Stimulated activated CD8-positive, alpha-beta memory T cell treated with anti-CD3 and anti-CD28 coated beads, Interleukin-15, amount 100 ng/mL, for 24 hours (primary cell): ENCODE results near the gene SPART.
"Not testable (repeated sequence)": the region's sequence is repeated elsewhere in the genome, so short reads cannot be mapped to it uniquely, and the experiment has no call there.

Experiments used
- DNase-seq: peaks from one replicate; pipeline ENCODE4 v3.0.0-alpha.2; 2020; ENCODE audit warnings: low read depth

Gene SPART

DNA sequence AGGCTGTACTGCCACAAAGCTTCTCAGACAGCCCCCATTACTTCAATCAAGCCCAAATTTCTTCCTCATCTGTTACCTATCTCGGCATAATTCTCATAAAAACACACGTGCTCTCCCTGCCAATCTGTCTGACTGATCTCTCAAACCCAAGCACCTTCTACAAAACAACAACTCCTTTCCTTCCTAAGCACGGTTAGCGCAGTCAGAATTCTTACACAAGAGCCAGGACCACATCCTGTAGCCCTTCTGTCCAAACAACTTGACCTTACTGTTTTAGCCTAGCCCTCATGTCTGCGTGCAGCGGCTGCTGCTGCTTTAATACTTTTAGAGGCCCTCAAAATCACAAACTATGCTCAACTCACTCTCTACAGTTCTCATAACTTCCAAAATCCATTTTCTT lies 26.4 kb downstream of the SPART start:
- not testable (repeated sequence) for DNase-seq

DNA sequence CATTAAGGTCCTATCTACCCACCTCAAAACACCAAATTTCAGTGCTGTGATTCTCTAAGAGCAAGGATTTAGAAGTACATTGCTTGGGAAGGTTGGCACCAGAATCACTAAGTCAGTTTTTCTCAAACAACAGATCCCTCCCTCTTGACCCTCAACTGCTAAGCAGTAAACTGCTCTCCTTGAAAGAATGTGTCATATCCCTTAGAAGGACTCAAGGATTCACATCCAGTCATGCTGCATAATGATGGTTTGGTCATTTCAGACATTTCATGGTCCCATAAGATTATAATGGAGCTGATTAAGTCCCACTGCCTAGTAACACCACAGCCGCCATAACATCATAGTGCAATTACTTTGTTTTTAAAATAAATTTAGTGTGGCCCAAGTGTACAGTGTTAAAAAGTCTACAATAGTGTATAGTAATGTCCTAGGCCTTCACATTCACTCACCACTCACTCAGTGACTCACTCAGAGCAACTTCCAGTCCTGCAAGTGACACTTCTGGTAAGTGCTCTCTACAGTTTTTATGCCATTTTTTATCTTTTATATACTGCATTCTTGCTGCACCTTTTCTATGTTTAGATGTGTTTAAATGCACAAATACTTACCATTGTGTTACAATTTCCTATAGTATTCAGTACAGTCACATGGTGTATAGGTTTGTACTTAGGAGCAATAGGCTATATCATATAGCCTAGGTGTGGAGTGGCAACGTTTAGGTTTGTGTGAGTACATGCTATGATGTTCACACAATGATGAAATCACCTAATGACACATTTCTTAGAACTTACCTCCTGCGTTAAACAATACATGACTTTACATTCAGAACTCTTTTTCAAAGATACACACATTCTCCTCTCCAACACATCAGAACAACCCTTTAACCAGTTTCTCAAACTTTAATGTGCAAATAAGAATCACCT lies 32.9 kb downstream of the SPART start:
- no peak for DNase-seq

DNA sequence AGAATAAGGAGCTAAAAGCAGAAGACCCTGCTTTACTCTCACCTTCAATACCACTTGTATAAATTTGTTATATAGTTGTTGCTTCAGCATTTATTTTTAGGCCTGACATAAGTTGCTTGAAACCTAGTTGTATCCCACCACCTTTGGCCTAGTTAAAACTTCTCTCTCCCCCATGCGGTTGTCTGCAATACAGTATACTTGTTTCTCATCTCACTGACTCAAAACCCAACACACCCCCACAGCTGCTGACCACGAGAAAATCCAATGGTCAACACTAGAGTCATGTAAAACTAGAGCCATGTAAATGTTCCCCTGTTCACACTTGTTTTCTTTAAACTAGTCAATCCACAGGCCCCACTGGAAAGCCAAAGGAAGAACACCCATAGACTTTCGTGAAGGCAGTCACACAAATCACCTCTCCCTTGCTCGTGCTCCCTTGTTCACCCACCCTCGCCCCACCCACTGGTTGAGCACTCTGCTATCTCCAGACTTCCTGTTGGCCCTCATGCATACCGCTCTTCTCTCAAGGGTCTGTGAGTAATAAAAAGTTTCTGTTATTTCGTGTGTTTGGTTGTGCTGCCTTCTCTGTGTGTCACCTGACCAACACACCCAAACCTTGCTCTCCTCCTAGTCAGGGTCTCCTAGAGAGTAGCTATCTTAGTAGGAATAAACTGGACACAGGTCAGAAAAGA lies 35.6 kb downstream of the SPART start:
- no peak for DNase-seq

GRCh38 chr13:36302289-36302688 lies 43.9 kb downstream of the SPART start:
- no peak for DNase-seq

- not testable (repeated sequence) for DNase-seq
These were observed 46.7 kb downstream of the SPART start for GRCh38 chr13:36299469-36299868.

DNA sequence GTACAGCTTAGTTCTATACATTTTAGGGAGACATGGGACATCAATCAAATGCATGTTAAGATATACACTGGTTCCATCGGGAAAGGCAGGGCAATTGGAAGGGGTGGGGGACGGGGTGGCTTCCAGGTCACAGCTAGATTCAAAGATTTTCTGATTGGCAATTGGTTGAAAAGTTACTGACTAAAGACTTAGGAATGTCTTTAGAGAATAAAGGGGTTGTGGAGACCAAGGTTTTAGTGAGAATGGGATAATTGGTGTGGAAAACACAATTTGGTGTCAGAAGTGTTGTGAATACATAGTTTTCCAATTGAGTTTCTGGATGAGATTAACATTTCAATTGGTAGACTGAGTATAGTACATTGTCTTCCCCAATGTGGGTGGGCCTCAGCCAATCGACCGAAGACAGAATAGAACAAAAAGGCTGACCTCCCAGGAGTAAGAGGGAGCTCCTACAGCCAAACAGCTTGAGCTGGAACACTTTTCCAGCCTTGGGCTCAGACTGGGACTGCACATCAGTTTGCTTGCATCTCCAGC lies 47.6 kb downstream of the SPART start:
- no peak for DNase-seq

- DNase-seq = peak; percentile 31
These were observed 48.5 kb downstream of the SPART start, which contains the start of gene CCDC169 for GRCh38 chr13:36297366-36298338. Gene CCDC169 (minus strand): TSS chr13:36297814. CDS start chr13:36297719, 95 bp downstream.

GRCh38 chr13:36294096-36294495 lies 52.1 kb downstream of the SPART start:
- no peak for DNase-seq

GRCh38 chr13:36293497-36293896 lies 52.7 kb downstream of the SPART start:
- no peak for DNase-seq

DNA sequence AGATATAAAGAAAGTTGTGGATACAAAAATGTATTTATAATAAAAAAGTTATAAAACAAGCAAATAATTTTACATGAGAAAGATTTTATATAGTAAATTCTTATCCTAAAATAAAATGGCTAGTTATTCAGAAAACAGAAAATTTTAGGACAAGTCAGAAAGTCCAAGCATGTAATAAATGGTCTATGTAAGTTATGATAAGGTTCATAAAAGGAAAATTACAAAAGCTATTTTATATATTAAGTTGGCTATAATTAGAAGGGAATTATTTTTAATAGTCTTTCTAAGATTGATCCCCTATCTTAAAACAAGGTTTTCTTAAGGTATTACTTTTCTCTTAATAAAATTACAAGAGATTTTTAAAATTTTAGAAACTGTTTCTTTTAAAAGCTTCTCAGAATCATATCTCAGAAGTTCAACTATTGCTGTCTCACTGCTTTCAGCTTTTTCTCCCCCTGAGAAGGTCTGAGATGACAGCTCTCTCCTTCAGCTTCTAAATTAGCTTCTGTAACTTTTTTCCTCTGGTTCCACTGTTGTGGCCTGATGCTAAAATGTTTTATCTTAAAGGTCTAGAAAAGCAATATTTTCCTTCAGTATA lies 57.3 kb downstream of the SPART start:
- DNase-seq = no peak

- no peak for DNase-seq
These were observed 60.2 kb downstream of the SPART start for GRCh38 chr13:36286006-36286405.

- DNase-seq = no peak
These were observed 63.3 kb downstream of the SPART start for GRCh38 chr13:36282821-36283432.

- DNase-seq = no peak
These were observed 70.8 kb downstream of the SPART start for GRCh38 chr13:36275190-36276002.

- no peak for DNase-seq
These were observed 72.8 kb downstream of the SPART start for GRCh38 chr13:36273431-36273830.

GRCh38 chr13:36261976-36262375 lies 84.2 kb downstream of the SPART start:
- DNase-seq = no peak

- no peak for DNase-seq
These were observed 85.2 kb downstream of the SPART start for GRCh38 chr13:36261011-36261410.

DNA sequence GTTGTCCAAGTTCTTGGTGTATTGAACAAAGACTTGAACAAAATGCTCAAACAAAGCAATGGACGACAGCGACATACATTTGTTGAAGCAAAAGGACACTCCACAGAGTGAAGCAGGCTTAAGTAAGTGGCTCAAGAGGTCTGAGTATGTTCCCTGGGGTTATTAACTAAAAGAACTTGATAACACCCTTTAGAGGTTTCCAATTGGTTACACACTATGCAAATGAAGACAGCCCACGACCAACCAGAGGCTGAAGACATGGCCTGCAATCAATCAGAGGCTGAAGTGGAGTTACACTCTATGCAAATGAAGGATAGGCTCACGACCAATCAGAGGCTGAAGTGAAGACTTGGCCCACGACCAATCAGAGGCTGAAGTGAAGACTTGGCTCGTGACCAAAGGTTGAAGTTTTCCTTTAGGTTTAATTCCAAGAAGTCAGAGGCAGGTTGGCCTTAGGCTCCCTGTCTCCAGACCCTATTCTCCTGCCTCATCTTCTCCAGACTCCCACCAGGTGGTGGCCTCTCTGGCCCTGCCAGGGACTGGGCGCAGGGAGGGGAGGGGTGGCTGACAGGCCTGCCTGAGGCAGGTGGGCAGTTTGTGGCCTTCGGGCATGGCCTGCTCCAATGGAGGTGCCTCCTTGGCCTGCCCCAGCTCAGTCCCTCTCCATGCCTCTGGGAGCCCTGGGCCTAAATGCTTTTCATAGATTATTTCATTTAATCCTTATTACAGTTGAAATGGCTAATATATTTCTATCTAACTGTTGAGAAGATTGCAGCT lies 86.6 kb downstream of the SPART start:
- no peak for DNase-seq

DNA sequence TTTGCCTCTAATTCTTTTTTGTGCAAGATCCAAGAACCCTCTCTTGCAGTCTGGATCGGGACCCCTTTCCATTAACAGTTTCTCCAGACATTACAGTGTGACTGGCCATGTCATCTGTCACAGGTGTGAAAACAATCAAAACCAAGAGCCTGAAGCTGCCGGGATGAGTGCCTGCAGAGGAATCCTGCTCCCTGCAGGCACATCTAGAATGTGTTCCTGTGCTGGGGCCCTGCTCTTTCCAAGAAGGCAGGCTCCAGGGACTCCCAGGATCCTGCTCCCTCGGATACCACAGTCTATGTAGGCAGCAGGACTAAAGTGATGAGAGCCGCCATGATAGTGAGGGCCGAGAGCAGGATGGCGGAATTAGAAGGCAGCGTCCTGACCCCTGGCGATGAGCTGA lies 87.4 kb downstream of the SPART start:
- no peak for DNase-seq
